Upper lobe of left lung (tissue), 4 donors: ENCODE results near the gene RHOU.

Experiments used
- CTCF ChIP-seq, 6 experiments: fragments of 450-650 bp in 4 of 6; fragments of 200-600 bp in 2 of 6; sonication (generic) in 2 of 6; IDR thresholded peaks; one replicate each; pipeline ENCODE4 v1.5.1; 2016 to 2019; ENCODE audit warnings: antibody characterized with exemption in 6 of 6
- EP300 ChIP-seq, 4 donors: sonication (generic); formaldehyde crosslinking; IDR thresholded peaks; one replicate each; pipeline ENCODE4 v1.5.1; 2017; ENCODE audit warnings: antibody characterized with exemption in 4 of 4, control low read depth in 2 of 4
- POLR2A ChIP-seq, 4 donors: fragments of 450-650 bp; IDR thresholded peaks; one replicate each; pipeline ENCODE4 v1.5.1; 2016 to 2017; ENCODE audit warnings: antibody characterized with exemption in 4 of 4, mild to moderate bottlenecking in 2 of 4
- POLR2AphosphoS5 ChIP-seq, 2 donors: sonication (generic); formaldehyde crosslinking; IDR thresholded peaks; one replicate each; pipeline ENCODE4 v1.5.1; 2017; ENCODE audit warnings: antibody characterized with exemption in 2 of 2

- no peak for TF ChIP-seq EP300 (IDR thresholded peaks at IDR 0.05)
- TF ChIP-seq POLR2A (IDR thresholded peaks at IDR 0.05): no peak
- TF ChIP-seq POLR2AphosphoS5 (IDR thresholded peaks at IDR 0.05): no peak
- no peak for TF ChIP-seq CTCF (IDR thresholded peaks at IDR 0.05)
These were observed 2.9 kb upstream of the RHOU start for GRCh38 chr1:228732426-228732825.
